ENCODE results near the gene MEDAG.

MEDAG gene

GRCh38 chr13:30957258-30957943, 51.3 kb downstream of the MEDAG start:
- DNase-seq (ENCODE audit: low spot score) (no peak), FAIRE-seq (no peak)

GRCh38 chr13:30959678-30960077, 53.6 kb downstream of the MEDAG start:
- FAIRE-seq (no peak), DNase-seq (ENCODE audit: low spot score) (no peak)

GRCh38 chr13:30963791-30964190, 57.7 kb downstream of the MEDAG start:
- FAIRE-seq (no peak), DNase-seq (ENCODE audit: low spot score) (no peak)

GRCh38 chr13:30965380-30965779, 59.3 kb downstream of the MEDAG start:
- DNase-seq (ENCODE audit: low spot score): no peak
- FAIRE-seq: no peak

- no peak for FAIRE-seq
- no peak for DNase-seq (ENCODE audit: low spot score)
These were observed 60.0 kb downstream of the MEDAG start for GRCh38 chr13:30966101-30966500.

GRCh38 chr13:30968846-30969245, 62.8 kb downstream of the MEDAG start:
- DNase-seq (ENCODE audit: low spot score): no peak
- FAIRE-seq: no peak

GRCh38 chr13:30971575-30971974, 65.5 kb downstream of the MEDAG start:
- FAIRE-seq (no peak), DNase-seq (ENCODE audit: low spot score) (no peak)

GRCh38 chr13:30972888-30973377, 66.9 kb downstream of the MEDAG start:
- DNase-seq (ENCODE audit: low spot score): no peak
- no peak for FAIRE-seq

GRCh38 chr13:30974350-30974749, 68.3 kb downstream of the MEDAG start:
- no peak for FAIRE-seq
- no peak for DNase-seq (ENCODE audit: low spot score)

All from urothelium cell line (cell line).